ENCODE data around the gene CLCN2.

DNA sequence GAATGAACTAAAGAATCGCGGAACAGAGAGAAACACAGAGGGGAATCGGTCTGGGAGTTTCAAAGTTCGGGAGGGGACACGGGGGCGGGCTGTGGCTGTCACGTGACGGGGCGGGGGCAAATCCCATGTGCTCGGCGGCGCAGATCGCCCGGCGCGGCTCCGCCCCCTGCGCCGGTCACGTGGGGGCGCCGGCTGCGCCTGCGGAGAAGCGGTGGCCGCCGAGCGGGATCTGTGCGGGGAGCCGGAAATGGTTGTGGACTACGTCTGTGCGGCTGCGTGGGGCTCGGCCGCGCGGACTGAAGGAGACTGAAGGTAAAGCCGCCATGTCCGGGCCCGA is 47.1 kb downstream of the CLCN2 start, which contains the start of gene EIF4G1:
- TF ChIP-seq FOSL2 (IDR thresholded peaks at IDR 0.05) (no peak), FOSL2 (CRISPR knock-in tag; IDR thresholded peaks at IDR 0.05) (no peak), MAFK (IDR thresholded peaks at IDR 0.05; ENCODE audit: partially characterized antibody) (no peak), EP300 (IDR thresholded peaks at IDR 0.05) (no peak), RCOR1 (IDR thresholded peaks at IDR 0.05; ENCODE audit: low read depth, low read length) (no peak), KDM5A (IDR thresholded peaks at IDR 0.05) (no peak), RARB (CRISPR knock-in tag; IDR thresholded peaks at IDR 0.05) (no peak), RFX5 (IDR thresholded peaks at IDR 0.05) (no peak), CEBPB (IDR thresholded peaks at IDR 0.05) (no peak), MYC (IDR thresholded peaks at IDR 0.05; ENCODE audit: borderline replicate concordance, low read length) (peak; percentile 84; the same call in 1 of the 2 replicates)
- TF ChIP-seq, protein P1, sequence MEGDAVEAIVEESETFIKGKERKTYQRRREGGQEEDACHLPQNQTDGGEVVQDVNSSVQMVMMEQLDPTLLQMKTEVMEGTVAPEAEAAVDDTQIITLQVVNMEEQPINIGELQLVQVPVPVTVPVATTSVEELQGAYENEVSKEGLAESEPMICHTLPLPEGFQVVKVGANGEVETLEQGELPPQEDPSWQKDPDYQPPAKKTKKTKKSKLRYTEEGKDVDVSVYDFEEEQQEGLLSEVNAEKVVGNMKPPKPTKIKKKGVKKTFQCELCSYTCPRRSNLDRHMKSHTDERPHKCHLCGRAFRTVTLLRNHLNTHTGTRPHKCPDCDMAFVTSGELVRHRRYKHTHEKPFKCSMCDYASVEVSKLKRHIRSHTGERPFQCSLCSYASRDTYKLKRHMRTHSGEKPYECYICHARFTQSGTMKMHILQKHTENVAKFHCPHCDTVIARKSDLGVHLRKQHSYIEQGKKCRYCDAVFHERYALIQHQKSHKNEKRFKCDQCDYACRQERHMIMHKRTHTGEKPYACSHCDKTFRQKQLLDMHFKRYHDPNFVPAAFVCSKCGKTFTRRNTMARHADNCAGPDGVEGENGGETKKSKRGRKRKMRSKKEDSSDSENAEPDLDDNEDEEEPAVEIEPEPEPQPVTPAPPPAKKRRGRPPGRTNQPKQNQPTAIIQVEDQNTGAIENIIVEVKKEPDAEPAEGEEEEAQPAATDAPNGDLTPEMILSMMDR (IDR thresholded peaks at IDR 0.05), result no peak
- TF ChIP-seq, protein P2, sequence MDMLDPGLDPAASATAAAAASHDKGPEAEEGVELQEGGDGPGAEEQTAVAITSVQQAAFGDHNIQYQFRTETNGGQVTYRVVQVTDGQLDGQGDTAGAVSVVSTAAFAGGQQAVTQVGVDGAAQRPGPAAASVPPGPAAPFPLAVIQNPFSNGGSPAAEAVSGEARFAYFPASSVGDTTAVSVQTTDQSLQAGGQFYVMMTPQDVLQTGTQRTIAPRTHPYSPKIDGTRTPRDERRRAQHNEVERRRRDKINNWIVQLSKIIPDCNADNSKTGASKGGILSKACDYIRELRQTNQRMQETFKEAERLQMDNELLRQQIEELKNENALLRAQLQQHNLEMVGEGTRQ (IDR thresholded peaks at IDR 0.05), result peak; percentile 98

Data from A549 (cell line).